Neural crest cell (in vitro differentiated cells): ENCODE results near the gene GARNL3. TPM values are rescaled to one million over a fixed set of nuclear protein-coding genes. Genes with fewer than 3 reads are reported as not detected.
A peak's percentile ranks its signal among the peaks of the same experiment; 100 is the strongest.

Experiments used
- DNase-seq: peaks from one replicate; pipeline ENCODE4 v3.0.0; 2021; ENCODE audit warnings: low read depth, mixed read lengths, low spot score
- H3K27ac Mint-ChIP-seq: one replicate; pipeline ENCODE4 v1.8.0; 2021; ENCODE audit warnings: mild to moderate bottlenecking, mixed read lengths; ENCODE audit not compliant: unreplicated experiment
- H3K27me3 Mint-ChIP-seq: 2 replicates; pipeline ENCODE4 v1.8.0; 2021; ENCODE audit warnings: low read depth, mild to moderate bottlenecking, mixed read lengths
- H3K36me3 Mint-ChIP-seq: 2 replicates; pipeline ENCODE4 v1.8.0; 2021; ENCODE audit warnings: low read depth, mild to moderate bottlenecking, mixed read lengths
- H3K4me1 Mint-ChIP-seq: 2 replicates; pipeline ENCODE4 v1.8.0; 2021; ENCODE audit warnings: mixed read lengths
- H3K4me3 Mint-ChIP-seq: one replicate; pipeline ENCODE4 v1.8.0; 2021; ENCODE audit warnings: mild to moderate bottlenecking, mixed read lengths
- H3K9me3 Mint-ChIP-seq: 2 replicates; pipeline ENCODE4 v1.8.0; 2021; ENCODE audit warnings: mixed read lengths
- CTCF ChIP-seq: fragments of 200-600 bp; sonication (generic); conservative IDR thresholded peaks from 2 replicates; pipeline ENCODE4 v1.5.0; 2021; ENCODE audit warnings: antibody characterized with exemption, mild to moderate bottlenecking
- total RNA-seq: library from RNA; stranded (reverse); gene quantifications from 2 replicates; pipeline ENCODE4 v1.2.1, GENCODE V29; 2021

Gene GARNL3
- total RNA-seq, 1 donor from 2014 or later: 10.3 TPM

GRCh38 chr9:127223810-127224177 lies 40.8 kb upstream of the GARNL3 start:
- DNase-seq: no peak
- Mint-ChIP-seq H3K4me1 (peaks cover 7% of the 10 kb centered on the region), H3K4me3 (peak overlapping the region; percentile 92), H3K36me3 (no peaks in the 10 kb centered on the region), H3K9me3 (no peaks in the 10 kb centered on the region), H3K27me3 (peaks cover 48% of the 10 kb centered on the region), H3K27ac (no peak overlapping the region)
- TF ChIP-seq CTCF: no peak

- H3K9me3 Mint-ChIP-seq: no peaks in the 10 kb centered on the region
- peaks cover 48% of the 10 kb centered on the region for H3K27me3 Mint-ChIP-seq
- H3K27ac Mint-ChIP-seq: peak overlapping the region; percentile 91
- TF ChIP-seq CTCF: peak; percentile 44
- DNase-seq: peak; percentile 86
- H3K4me3 Mint-ChIP-seq: peak overlapping the region; percentile 92
- no peaks in the 10 kb centered on the region for H3K36me3 Mint-ChIP-seq
- H3K4me1 Mint-ChIP-seq: peaks cover 7% of the 10 kb centered on the region
These were observed 40.2 kb upstream of the GARNL3 start for GRCh38 chr9:127224178-127224882.

GRCh38 chr9:127224883-127225739 lies 39.5 kb upstream of the GARNL3 start:
- no peak overlapping the region for H3K27ac Mint-ChIP-seq
- DNase-seq: peak; percentile 96
- no peaks in the 10 kb centered on the region for H3K36me3 Mint-ChIP-seq
- H3K4me1 Mint-ChIP-seq: peaks cover 7% of the 10 kb centered on the region
- peaks cover 48% of the 10 kb centered on the region for H3K27me3 Mint-ChIP-seq
- H3K4me3 Mint-ChIP-seq: peak overlapping the region; percentile 92
- TF ChIP-seq CTCF: peak; percentile 11
- no peaks in the 10 kb centered on the region for H3K9me3 Mint-ChIP-seq

- Mint-ChIP-seq H3K4me1 (peaks cover 7% of the 10 kb centered on the region), H3K9me3 (no peaks in the 10 kb centered on the region), H3K27me3 (peaks cover 48% of the 10 kb centered on the region), H3K4me3 (peak overlapping the region; percentile 77), H3K36me3 (no peaks in the 10 kb centered on the region), H3K27ac (no peak overlapping the region)
- TF ChIP-seq CTCF: no peak
- no peak for DNase-seq
These were observed 38.6 kb upstream of the GARNL3 start for GRCh38 chr9:127225801-127226625.

GRCh38 chr9:127229691-127230417 lies 34.7 kb upstream of the GARNL3 start:
- Mint-ChIP-seq H3K9me3 (no peaks in the 10 kb centered on the region), H3K4me1 (peaks cover 4% of the 10 kb centered on the region), H3K4me3 (peak overlapping the region; percentile 33), H3K27me3 (peaks cover 18% of the 10 kb centered on the region), H3K27ac (no peak overlapping the region), H3K36me3 (no peaks in the 10 kb centered on the region)
- no peak for TF ChIP-seq CTCF
- no peak for DNase-seq
